Osteocyte (in vitro differentiated cells): Measurements from ENCODE around the gene NFX1. TPM values are rescaled to one million over a fixed set of nuclear protein-coding genes. Genes with fewer than 3 reads are reported as not detected.
A peak's percentile ranks its signal among the peaks of the same experiment; 100 is the strongest.

Experiments used
- DNase-seq: peaks from one replicate; pipeline ENCODE4 v3.0.0; 2021; ENCODE audit warnings: mixed read lengths; ENCODE audit not compliant: unreplicated experiment; ENCODE audit errors: extremely low spot score
- H3K27ac Mint-ChIP-seq: one replicate; pipeline ENCODE4 v1.8.0; 2021; ENCODE audit warnings: mild to moderate bottlenecking, mixed read lengths; ENCODE audit not compliant: unreplicated experiment
- H3K27me3 Mint-ChIP-seq: one replicate; pipeline ENCODE4 v1.8.0; 2021; ENCODE audit warnings: mixed read lengths; ENCODE audit not compliant: unreplicated experiment
- H3K36me3 Mint-ChIP-seq: one replicate; pipeline ENCODE4 v1.8.0; 2021; ENCODE audit warnings: mixed read lengths; ENCODE audit not compliant: unreplicated experiment
- H3K4me1 Mint-ChIP-seq: one replicate; pipeline ENCODE4 v1.8.0; 2021; ENCODE audit warnings: mixed read lengths; ENCODE audit not compliant: unreplicated experiment
- H3K4me3 Mint-ChIP-seq: one replicate; pipeline ENCODE4 v1.8.0; 2021; ENCODE audit warnings: mild to moderate bottlenecking, moderate library complexity, mixed read lengths; ENCODE audit not compliant: unreplicated experiment
- H3K9me3 Mint-ChIP-seq: one replicate; pipeline ENCODE4 v1.8.0; 2021; ENCODE audit warnings: mixed read lengths; ENCODE audit not compliant: unreplicated experiment
- total RNA-seq: library from RNA; stranded (reverse); gene quantifications from 2 replicates; pipeline ENCODE4 v1.2.1, GENCODE V29; 2021
- TF ChIP-seq, protein P1 (sequence below): fragments of 200-600 bp; sonication (generic); IDR thresholded peaks from 2 replicates; pipeline ENCODE4 v1.5.0; 2021; ENCODE audit warnings: antibody characterized with exemption, mild to moderate bottlenecking, moderate library complexity

NFX1 gene
- total RNA-seq, 1 donor from 2014 or later = 36.1 TPM

DNA sequence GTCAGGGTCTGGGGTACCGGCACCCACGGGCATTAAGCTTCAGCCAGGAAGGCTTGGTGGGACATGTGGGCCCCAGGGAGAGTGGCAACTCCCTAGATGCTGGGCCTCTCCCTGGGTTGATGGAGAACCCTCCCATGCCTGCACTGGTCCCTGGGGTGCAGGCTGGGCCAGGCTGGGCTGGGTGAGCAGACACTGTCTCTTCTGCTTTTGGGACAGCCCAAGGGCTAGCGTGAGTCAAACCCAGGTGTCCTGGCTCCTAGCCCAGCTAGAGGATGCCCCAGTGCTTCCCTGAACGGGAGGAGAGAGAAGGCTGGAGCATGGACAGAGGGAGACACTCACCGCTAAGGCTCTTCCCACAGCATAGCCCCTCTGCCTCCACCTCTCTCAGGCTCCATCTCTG lies 117.8 kb downstream of the NFX1 start:
- Mint-ChIP-seq H3K4me3 (no peak overlapping the region), H3K4me1 (no peaks in the 10 kb centered on the region), H3K27ac (no peak overlapping the region), H3K27me3 (peaks cover 2% of the 10 kb centered on the region), H3K36me3 (no peaks in the 10 kb centered on the region), H3K9me3 (no peaks in the 10 kb centered on the region)
- DNase-seq = no peak
- TF ChIP-seq, protein P1, sequence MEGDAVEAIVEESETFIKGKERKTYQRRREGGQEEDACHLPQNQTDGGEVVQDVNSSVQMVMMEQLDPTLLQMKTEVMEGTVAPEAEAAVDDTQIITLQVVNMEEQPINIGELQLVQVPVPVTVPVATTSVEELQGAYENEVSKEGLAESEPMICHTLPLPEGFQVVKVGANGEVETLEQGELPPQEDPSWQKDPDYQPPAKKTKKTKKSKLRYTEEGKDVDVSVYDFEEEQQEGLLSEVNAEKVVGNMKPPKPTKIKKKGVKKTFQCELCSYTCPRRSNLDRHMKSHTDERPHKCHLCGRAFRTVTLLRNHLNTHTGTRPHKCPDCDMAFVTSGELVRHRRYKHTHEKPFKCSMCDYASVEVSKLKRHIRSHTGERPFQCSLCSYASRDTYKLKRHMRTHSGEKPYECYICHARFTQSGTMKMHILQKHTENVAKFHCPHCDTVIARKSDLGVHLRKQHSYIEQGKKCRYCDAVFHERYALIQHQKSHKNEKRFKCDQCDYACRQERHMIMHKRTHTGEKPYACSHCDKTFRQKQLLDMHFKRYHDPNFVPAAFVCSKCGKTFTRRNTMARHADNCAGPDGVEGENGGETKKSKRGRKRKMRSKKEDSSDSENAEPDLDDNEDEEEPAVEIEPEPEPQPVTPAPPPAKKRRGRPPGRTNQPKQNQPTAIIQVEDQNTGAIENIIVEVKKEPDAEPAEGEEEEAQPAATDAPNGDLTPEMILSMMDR = no peak

DNA sequence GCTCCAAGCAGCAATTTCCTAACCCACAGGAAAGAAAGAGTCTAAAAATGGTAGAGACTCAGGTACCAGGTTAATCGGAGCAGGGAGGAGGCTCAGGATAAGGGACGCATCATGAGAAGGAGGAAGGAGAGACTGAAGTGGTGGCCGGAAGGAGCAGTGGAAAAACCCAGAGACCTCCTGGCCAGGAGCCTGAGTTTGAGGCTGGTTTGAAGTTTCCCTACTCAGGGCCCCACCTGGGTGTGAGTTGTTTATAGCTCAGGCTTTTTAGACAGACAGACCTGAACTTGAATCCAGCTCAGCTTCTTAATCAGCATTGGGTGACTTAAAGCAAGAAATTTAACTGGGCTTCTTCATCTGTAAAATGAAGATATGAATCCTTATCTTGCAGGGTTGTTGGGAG lies 124.0 kb downstream of the NFX1 start:
- Mint-ChIP-seq H3K4me1 (peaks cover 9% of the 10 kb centered on the region), H3K4me3 (no peak overlapping the region), H3K27me3 (peaks cover 15% of the 10 kb centered on the region), H3K9me3 (no peaks in the 10 kb centered on the region), H3K36me3 (no peaks in the 10 kb centered on the region), H3K27ac (no peak overlapping the region)
- no peak for DNase-seq
- TF ChIP-seq, protein P1 = no peak

DNA sequence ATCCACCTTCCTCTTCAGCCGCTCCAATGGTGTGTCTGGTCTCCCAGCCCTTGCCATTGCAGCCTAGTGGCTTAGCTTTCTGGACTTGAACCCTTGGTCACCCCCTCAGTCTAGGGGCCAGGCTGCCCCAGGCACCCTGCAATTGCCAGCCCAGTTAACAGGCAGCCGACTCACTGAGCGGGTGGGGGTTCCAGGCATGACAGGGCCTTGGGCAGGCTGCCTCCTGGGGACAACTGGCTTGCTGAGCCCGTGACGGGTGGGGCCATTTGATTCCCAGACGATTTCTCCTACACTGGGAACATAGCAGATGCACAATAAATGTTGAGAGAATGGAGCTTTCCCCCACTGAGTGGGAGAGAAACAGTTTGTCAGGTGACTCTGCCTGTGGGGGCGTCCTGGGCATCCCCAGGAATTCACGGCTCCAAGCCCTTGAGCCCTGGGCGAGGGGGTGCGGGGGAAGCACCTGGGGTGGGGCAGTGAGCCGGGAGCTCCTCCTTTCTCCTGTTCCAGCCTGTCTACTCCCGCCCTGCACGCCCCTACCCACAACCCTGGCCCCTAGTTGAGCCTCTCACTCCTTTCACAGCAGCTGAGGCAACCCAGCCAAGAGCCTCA lies 124.7 kb downstream of the NFX1 start:
- Mint-ChIP-seq H3K4me1 (peaks cover 9% of the 10 kb centered on the region), H3K27me3 (peaks cover 21% of the 10 kb centered on the region), H3K27ac (no peak overlapping the region), H3K36me3 (no peaks in the 10 kb centered on the region), H3K4me3 (no peak overlapping the region), H3K9me3 (no peaks in the 10 kb centered on the region)
- no peak for DNase-seq
- TF ChIP-seq, protein P1 = no peak

- TF ChIP-seq, protein P1 = peak; percentile 64
- H3K27ac Mint-ChIP-seq = no peak overlapping the region
- no peak for DNase-seq
- no peak overlapping the region for H3K4me3 Mint-ChIP-seq
- H3K9me3 Mint-ChIP-seq = no peaks in the 10 kb centered on the region
- H3K27me3 Mint-ChIP-seq = peaks cover 26% of the 10 kb centered on the region
- no peaks in the 10 kb centered on the region for H3K36me3 Mint-ChIP-seq
- H3K4me1 Mint-ChIP-seq = peaks cover 9% of the 10 kb centered on the region
Measured at GRCh38 chr9:33415501-33416038, 125.3 kb downstream of the NFX1 start.

DNA sequence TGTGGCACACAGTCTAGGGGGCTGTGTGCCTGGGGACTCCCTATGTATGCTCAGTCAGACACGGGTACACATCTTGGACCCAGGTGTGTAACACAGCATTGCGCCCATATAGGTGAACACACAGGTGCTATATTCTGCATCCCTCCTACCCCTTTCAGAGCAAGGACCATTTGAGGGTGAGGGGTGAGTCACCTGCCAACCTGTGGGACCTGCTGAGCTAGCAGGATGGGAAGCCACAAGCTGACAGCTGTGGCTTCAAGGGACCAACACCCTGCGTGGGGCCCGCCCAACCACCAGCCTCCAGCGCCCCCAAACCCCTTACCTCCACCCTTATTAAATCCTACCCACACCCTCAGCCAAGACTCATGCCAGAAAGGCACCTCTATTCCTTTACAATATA lies 126.7 kb downstream of the NFX1 start:
- TF ChIP-seq, protein P1 = no peak
- H3K27ac Mint-ChIP-seq = no peak overlapping the region
- peaks cover 25% of the 10 kb centered on the region for H3K27me3 Mint-ChIP-seq

More for the DNA sequence above, 126.7 kb downstream of the NFX1 start:
- no peaks in the 10 kb centered on the region for H3K36me3 Mint-ChIP-seq
- no peaks in the 10 kb centered on the region for H3K9me3 Mint-ChIP-seq
- DNase-seq = no peak
- H3K4me1 Mint-ChIP-seq = peaks cover 9% of the 10 kb centered on the region
- no peak overlapping the region for H3K4me3 Mint-ChIP-seq
